HEK293T (cell line): ENCODE results near the gene S100A9.
"Not testable (repeated sequence)": the region's sequence is repeated elsewhere in the genome, so short reads cannot be mapped to it uniquely, and the experiment has no call there.

ENCODE experiments used
- CTCF ChIA-PET: fragments of 350-600 bp; formaldehyde crosslinking; extraction: SDS; loops from one replicate; lab custom pipeline; 2021; ENCODE audit warnings: antibody characterized with exemption, inconsistent platforms; lab: Yijun Ruan, JAX
- POLR2A ChIA-PET: fragments of 350-600 bp; formaldehyde crosslinking; extraction: SDS; loops from one replicate; lab custom pipeline; 2020; ENCODE audit warnings: antibody characterized with exemption, inconsistent platforms; lab: Yijun Ruan, JAX
- DNase-seq: peaks from one replicate; pipeline ENCODE4 v3.0.0; 2012; ENCODE audit warnings: mixed read lengths; ENCODE audit errors: extremely low spot score
- ARNT ChIP-seq: fragments of 450-650 bp; IDR thresholded peaks from 2 replicates; pipeline ENCODE4 v1.6.1; 2017; ENCODE audit warnings: mild to moderate bottlenecking
- BHLHE40 ChIP-seq: fragments of 450-650 bp; IDR thresholded peaks from 2 replicates; pipeline ENCODE4 v1.6.1; 2016; ENCODE audit warnings: mild to moderate bottlenecking, moderate library complexity, borderline replicate concordance
- CTBP1 ChIP-seq: fragments of 450-650 bp; IDR thresholded peaks from 2 replicates; pipeline ENCODE4 v1.6.1; 2016; ENCODE audit warnings: borderline replicate concordance
- ELF4 ChIP-seq: fragments of 450-650 bp; IDR thresholded peaks from 2 replicates; pipeline ENCODE4 v1.6.1; 2017; ENCODE audit warnings: antibody characterized with exemption
- FOXA1 ChIP-seq: fragments of 450-650 bp; IDR thresholded peaks from 2 replicates; pipeline ENCODE4 v1.6.1; 2016; ENCODE audit warnings: mild to moderate bottlenecking
- FOXK2 ChIP-seq: fragments of 450-650 bp; IDR thresholded peaks from 2 replicates; pipeline ENCODE4 v1.6.1; 2016; ENCODE audit warnings: mild to moderate bottlenecking
- FOXM1 ChIP-seq: fragments of 450-650 bp; IDR thresholded peaks from 2 replicates; pipeline ENCODE4 v1.6.1; 2017; ENCODE audit warnings: mild to moderate bottlenecking, borderline replicate concordance
- HDGF ChIP-seq: fragments of 450-650 bp; IDR thresholded peaks from 2 replicates; pipeline ENCODE4 v1.6.1; 2017; ENCODE audit warnings: antibody characterized with exemption, borderline replicate concordance
- L3MBTL2 ChIP-seq: fragments of 450-650 bp; conservative IDR thresholded peaks from 2 replicates; pipeline ENCODE4 v1.6.1; 2016; ENCODE audit warnings: mild to moderate bottlenecking
- LEF1 ChIP-seq: fragments of 450-650 bp; IDR thresholded peaks from 2 replicates; pipeline ENCODE4 v1.6.1; 2017; ENCODE audit warnings: mild to moderate bottlenecking, borderline replicate concordance
- NFRKB ChIP-seq: fragments of 450-650 bp; IDR thresholded peaks from 2 replicates; pipeline ENCODE4 v1.6.1; 2016; ENCODE audit warnings: mild to moderate bottlenecking, moderate library complexity
- SP1 ChIP-seq: fragments of 450-650 bp; IDR thresholded peaks from 2 replicates; pipeline ENCODE4 v1.6.1; 2017
- SUZ12 ChIP-seq: fragments of 450-650 bp; IDR thresholded peaks from 2 replicates; pipeline ENCODE4 v1.6.1; 2016; ENCODE audit warnings: mild to moderate bottlenecking
- TARDBP ChIP-seq: fragments of 450-650 bp; IDR thresholded peaks from 2 replicates; pipeline ENCODE4 v1.6.1; 2016
- ZNF384 ChIP-seq: fragments of 450-650 bp; IDR thresholded peaks from 2 replicates; pipeline ENCODE4 v1.6.1; 2016
- TF ChIP-seq, protein P1 (sequence below): fragments of 450-650 bp; IDR thresholded peaks from 2 replicates; pipeline ENCODE4 v1.6.1; 2016

The S100A9 gene

DNA sequence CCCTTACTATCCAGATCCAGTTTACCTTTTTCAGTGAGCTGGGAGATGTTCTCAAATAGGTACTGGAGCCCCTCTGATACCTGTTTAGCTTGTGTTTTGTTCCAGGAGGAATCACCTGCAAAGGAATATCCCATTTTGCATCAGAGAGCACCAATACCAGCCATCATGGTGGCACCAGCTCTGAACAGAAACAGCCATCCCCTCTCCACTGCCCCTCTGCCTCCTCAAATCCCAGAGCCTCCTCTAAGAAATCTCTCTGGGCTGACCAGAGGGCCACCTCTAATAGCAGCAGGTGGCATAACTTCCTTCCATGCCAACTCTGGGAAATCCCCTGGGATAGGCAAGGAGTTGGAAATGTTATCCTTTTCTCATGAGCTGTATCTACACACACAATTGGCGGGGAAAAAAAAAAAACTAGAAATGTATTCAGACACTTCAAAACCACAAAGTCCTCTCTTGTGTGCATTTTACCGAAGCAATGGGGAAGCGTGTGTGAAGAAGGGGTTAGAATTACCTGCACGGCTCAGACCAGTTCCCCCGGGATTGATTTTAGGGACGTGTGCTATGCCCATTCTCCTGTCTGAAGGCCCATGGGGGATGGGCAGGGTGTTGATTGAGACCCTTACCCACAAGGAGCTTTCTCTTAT, 11.5 kb upstream of the S100A9 start:
- POLR2A ChIA-PET = no interaction called here
- DNase-seq = peak; percentile 4
- CTCF ChIA-PET = no interaction called here
- TF ChIP-seq TARDBP (no peak), BHLHE40 (no peak), FOXM1 (no peak), FOXA1 (no peak), FOXK2 (no peak), ARNT (no peak)

DNA sequence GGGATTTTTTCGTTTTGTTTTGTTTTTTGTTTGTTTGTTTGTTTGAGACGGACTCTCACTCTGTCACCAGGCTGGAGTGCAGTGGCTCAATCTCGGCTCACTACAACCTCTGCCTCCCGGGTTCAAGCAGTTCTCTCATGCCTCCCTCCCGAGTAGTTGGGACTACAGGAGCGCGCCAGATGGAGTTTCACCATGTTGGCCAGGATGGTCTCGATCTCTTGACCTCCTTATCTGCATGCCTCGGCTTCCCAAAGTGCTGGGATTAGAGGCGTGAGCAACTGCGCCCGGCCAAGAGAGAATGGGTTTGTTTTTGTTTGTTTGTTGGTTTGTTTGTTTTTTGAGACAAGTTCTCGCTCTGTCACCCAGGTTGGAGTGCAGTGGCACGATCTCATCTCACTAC, 10.6 kb upstream of the S100A9 start:
- DNase-seq, CTCF ChIA-PET, POLR2A ChIA-PET: not testable (repeated sequence)

DNA sequence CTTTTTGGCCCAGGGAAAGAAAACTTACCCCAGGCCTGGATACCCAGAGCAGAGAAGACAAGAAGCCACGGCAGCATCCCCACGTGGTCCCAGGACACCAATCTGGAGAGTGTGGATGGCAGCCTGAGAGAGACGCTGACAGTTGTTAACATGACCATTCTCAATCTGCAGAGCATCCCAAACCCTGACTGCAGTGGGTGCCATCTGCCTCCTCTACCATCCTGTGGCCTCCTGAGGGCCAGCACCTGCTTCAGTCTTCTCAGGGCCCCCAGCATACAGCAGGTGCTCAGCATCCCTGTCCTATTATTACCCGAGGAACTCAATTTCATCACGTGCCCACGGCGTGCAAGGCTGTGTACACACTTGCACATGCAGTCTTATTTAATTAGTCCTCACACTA, 9.8 kb upstream of the S100A9 start:
- TF ChIP-seq CTBP1 = no peak
- no peak for TF ChIP-seq FOXM1
- no peak for TF ChIP-seq ARNT
- no peak for TF ChIP-seq L3MBTL2
- no peak for TF ChIP-seq ZNF384
- TF ChIP-seq FOXA1 = no peak
- TF ChIP-seq FOXK2 = no peak
- TF ChIP-seq ELF4 = no peak
- no peak for TF ChIP-seq LEF1
- TF ChIP-seq NFRKB = no peak
- TF ChIP-seq SUZ12 = no peak
- TF ChIP-seq BHLHE40 = no peak
- CTCF ChIA-PET = interaction anchor here (8.4 kb wide), 1 partner anchor 147 kb away, joined by 98 read pairs; no protein-coding TSS in a partner anchor
- no peak for DNase-seq
- POLR2A ChIA-PET = no interaction called here

DNA sequence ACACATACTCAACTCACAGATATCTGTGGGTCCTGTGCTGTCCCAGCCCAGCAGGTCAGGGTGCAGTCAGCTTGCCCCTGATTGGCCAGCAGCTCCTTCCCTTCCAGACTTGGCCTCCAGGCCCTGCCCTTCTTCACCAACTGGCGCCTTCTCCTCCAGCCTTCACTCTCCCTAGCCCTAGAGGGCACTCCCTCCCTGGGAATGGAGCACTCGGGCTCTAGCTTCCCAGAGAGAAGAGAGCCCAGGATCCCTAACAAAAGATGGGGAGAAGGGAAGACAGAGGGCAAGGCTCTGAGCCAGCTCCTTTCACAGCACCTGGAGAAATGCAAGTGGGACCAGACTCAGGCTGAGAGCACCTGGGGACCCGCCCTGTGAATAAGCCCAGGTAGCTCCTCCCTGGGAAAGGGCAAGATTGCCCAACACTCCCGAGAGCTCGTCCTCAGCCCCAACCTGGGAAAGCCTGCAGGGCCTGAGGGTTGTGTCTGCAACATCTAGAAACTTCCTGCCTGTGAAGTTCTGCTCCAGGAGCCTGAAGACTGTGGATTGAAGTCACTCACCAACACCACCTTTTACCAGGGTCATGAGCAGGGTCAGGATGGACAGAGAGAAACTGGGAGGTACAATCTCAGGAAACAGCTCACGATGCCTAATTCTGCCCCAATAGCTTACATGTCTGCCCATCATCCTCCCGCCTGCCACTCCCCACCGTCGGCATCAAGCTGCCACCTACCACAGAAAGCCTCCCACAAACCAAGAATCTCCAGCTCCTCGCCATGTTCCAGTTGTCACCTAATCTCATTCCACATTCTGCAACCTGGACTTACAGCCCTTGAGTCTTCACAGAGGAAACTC, 8.9 kb upstream of the S100A9 start, which contains the start of gene PGLYRP4:
TSS of gene PGLYRP4 (minus strand) at position 331 of the 852 bp plus-strand sequence. CDS start 909 bp downstream, outside the sequence.
- POLR2A ChIA-PET = interaction anchor here (1.3 kb wide), 1 partner anchor 285 kb away, joined by 3 read pairs; the partner anchor contains the start of gene CHTOP
- TF ChIP-seq BHLHE40 (no peak), TARDBP (no peak), SP1 (no peak), ELF4 (no peak)
- TF ChIP-seq, protein P1, sequence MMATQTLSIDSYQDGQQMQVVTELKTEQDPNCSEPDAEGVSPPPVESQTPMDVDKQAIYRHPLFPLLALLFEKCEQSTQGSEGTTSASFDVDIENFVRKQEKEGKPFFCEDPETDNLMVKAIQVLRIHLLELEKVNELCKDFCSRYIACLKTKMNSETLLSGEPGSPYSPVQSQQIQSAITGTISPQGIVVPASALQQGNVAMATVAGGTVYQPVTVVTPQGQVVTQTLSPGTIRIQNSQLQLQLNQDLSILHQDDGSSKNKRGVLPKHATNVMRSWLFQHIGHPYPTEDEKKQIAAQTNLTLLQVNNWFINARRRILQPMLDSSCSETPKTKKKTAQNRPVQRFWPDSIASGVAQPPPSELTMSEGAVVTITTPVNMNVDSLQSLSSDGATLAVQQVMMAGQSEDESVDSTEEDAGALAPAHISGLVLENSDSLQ = no peak
- CTCF ChIA-PET = interaction anchor here (8.4 kb wide), 1 partner anchor 146 kb away, joined by 98 read pairs; no protein-coding TSS in a partner anchor
- no peak for DNase-seq

DNA sequence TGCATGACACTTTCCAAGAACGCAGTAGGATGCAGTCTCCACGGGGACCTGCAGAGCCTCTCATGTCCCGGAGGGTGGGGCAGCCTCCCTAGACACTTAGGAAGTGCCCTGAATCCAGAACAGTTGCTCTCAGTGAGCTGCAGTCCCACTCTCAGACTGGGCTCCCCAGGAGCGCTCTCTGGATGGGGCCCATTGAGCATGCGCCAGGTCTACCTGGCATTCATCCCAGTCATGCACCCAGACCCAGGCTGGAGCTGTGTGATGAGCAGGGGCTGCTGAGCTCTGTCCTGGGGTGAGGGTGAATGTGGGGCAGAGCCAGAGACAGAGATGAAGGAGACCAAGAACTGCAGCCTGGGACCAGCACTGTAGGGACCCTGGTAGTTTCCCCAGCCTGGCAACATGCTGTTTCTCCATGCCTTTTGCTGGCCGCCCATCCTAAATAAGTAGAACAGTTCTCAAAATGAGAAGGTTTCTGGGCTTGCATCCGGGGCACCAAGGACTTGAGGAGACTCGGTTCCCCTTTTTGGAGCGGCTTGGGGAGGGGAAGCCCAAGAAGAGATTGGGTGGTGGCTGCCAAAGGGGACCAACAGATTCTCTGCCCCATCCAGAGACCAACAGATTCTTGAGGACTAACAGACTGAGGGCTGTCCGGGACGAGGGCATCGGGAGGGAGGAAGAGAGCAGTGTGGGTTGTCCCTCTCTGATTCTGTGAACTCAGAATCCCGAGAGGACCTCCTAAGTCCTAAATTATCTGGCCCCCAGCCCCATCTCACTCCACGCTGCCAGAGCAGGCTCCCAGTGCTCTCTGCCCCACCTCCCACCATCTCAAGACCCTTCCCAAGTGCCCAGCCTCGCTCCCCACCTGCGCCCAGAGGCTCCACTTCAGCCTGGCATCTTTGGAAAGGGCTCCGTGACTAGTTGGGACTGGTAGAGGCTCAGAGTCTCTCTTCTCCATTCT, 8.0 kb upstream of the S100A9 start:
- ChIA-PET POLR2A (interaction anchor here (1.3 kb wide), 1 partner anchor 284 kb away, joined by 3 read pairs; the partner anchor contains the start of gene CHTOP), CTCF (interaction anchor here (8.4 kb wide), 1 partner anchor 145 kb away, joined by 98 read pairs; no protein-coding TSS in a partner anchor)
- TF ChIP-seq, protein P1 = no peak
- TF ChIP-seq HDGF = no peak
- DNase-seq = no peak

DNA sequence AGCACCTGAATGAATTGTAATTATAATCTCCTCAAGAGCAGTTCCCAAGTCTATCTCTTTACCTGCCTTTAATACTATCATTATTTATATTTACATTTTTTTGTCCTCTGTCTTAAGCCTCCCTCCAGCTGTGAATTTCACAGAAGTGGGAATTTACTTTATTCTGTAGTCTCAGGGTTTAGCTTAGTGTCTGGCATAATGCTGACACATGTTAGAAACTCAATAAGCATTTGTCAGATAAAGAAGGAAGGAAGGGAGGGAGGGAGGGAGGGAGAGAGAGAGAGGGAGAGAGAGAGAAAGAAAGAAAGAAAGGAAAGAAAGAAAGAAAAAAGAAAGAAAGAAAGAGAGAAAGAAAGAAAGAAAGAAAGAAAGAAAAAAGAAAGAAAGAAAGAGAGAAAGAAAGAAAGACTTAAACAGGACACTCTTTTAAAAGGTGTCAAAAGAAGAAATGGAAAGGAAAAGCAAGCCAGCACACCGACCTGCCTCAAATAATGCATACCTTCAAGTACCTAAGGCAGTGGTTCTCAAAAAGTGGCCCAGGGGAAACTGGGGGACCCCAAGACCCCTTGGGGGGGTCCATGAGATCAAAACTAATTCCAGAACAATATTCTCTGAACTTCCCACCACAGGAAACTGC, 7.2 kb upstream of the S100A9 start:
- POLR2A ChIA-PET = no interaction called here
- DNase-seq = no peak
- CTCF ChIA-PET = interaction anchor here (8.4 kb wide), 1 partner anchor 144 kb away, joined by 98 read pairs; no protein-coding TSS in a partner anchor

More for the DNA sequence above, 7.2 kb upstream of the S100A9 start:
- TF ChIP-seq SUZ12 = no peak
- TF ChIP-seq CTBP1 = no peak
- TF ChIP-seq ARNT = no peak
- TF ChIP-seq FOXM1 = no peak
- TF ChIP-seq NFRKB = no peak
- TF ChIP-seq BHLHE40 = no peak
- TF ChIP-seq ELF4 = no peak
- TF ChIP-seq LEF1 = no peak
- TF ChIP-seq ZNF384 = no peak
- no peak for TF ChIP-seq SP1
- no peak for TF ChIP-seq FOXK2
- TF ChIP-seq, protein P1 = no peak
- TF ChIP-seq TARDBP = no peak
- no peak for TF ChIP-seq L3MBTL2
- no peak for TF ChIP-seq HDGF
- no peak for TF ChIP-seq FOXA1
